OCI-LY1 (cell line): Measurements from ENCODE around the gene RAB40B.

Experiments
- H2AFZ ChIP-seq: fragments of 200-600 bp; sonication (generic), shearing (Covaris generic); 2 replicates; pipeline ENCODE4 v1.6.0; 2014; ENCODE audit warnings: antibody characterized with exemption, mild to moderate bottlenecking, low read length
- H3F3A ChIP-seq: fragments of 200-600 bp; sonication (generic), shearing (Covaris generic); 2 replicates; pipeline ENCODE4 v1.6.0; 2014; ENCODE audit warnings: mild to moderate bottlenecking, antibody characterized with exemption, low read length, moderate library complexity; ENCODE audit not compliant: insufficient read depth
- H3K27ac ChIP-seq: fragments of 200-600 bp; sonication (generic); 2 replicates; pipeline ENCODE4 v1.5.1; 2014; ENCODE audit warnings: low read length, mixed run types, mild to moderate bottlenecking, low read depth; ENCODE audit not compliant: poor library complexity, severe bottlenecking
- H3K27me3 ChIP-seq: fragments of 200-600 bp; sonication (generic); 2 replicates; pipeline ENCODE4 v1.6.0; 2014; ENCODE audit warnings: antibody characterized with exemption, mild to moderate bottlenecking, low read length, moderate library complexity; ENCODE audit not compliant: insufficient read depth
- H3K36me3 ChIP-seq: fragments of 200-600 bp; sonication (generic); 2 replicates; pipeline ENCODE4 v1.6.1; 2014; ENCODE audit warnings: mild to moderate bottlenecking, antibody characterized with exemption, low read length, moderate library complexity, mixed read lengths; ENCODE audit not compliant: insufficient read depth
- H3K4me1 ChIP-seq: fragments of 200-600 bp; sonication (generic); 2 replicates; pipeline ENCODE4 v1.5.1; 2014; ENCODE audit warnings: mild to moderate bottlenecking, low read length, moderate library complexity; ENCODE audit not compliant: insufficient read depth, severe bottlenecking
- H3K4me2 ChIP-seq: fragments of 200-600 bp; sonication (generic), shearing (Covaris generic); 2 replicates; pipeline ENCODE4 v1.6.1; 2014; ENCODE audit warnings: low read length
- H3K4me3 ChIP-seq: fragments of 200-600 bp; sonication (generic); 2 replicates; pipeline ENCODE4 v1.5.1; 2014; ENCODE audit warnings: low read length, low read depth, mild to moderate bottlenecking, mixed read lengths; ENCODE audit not compliant: poor library complexity, severe bottlenecking
- H3K79me2 ChIP-seq: fragments of 200-600 bp; shearing (Covaris generic); 2 replicates; pipeline ENCODE4 v1.6.1; 2016; ENCODE audit warnings: mixed run types, low read length, mixed read lengths; ENCODE audit not compliant: insufficient read depth
- H3K9ac ChIP-seq: fragments of 200-600 bp; sonication (generic), shearing (Covaris generic); 2 replicates; pipeline ENCODE4 v1.6.1; 2014; ENCODE audit warnings: mild to moderate bottlenecking, low read length, mixed read lengths
- H3K9me2 ChIP-seq: fragments of 200-600 bp; sonication (generic), shearing (Covaris generic); 2 replicates; pipeline ENCODE4 v1.6.1; 2014; ENCODE audit warnings: low read depth, mild to moderate bottlenecking, low read length, mixed read lengths
- H3K9me3 ChIP-seq: fragments of 200-600 bp; shearing (Covaris generic); 2 replicates; pipeline ENCODE4 v1.6.1; 2014; ENCODE audit warnings: low read length, mixed read lengths
- H4K20me1 ChIP-seq: fragments of 200-600 bp; sonication (generic), shearing (Covaris generic); 2 replicates; pipeline ENCODE4 v1.6.0; 2016; ENCODE audit warnings: mild to moderate bottlenecking, low read length; ENCODE audit not compliant: insufficient read depth
- EZH2 ChIP-seq: fragments of 200-600 bp; sonication (generic), shearing (Covaris generic); IDR thresholded peaks from 2 replicates; pipeline ENCODE4 v1.8.0; 2017; ENCODE audit warnings: borderline replicate concordance, mixed run types, mild to moderate bottlenecking, antibody characterized with exemption, low read length, moderate library complexity, mixed read lengths
- TF ChIP-seq, protein P1 (sequence below): fragments of 200-600 bp; sonication (generic), shearing (Covaris generic); IDR thresholded peaks from 2 replicates; pipeline ENCODE4 v1.5.1; 2017; ENCODE audit warnings: mild to moderate bottlenecking, antibody characterized with exemption, low read length, moderate library complexity, mixed read lengths

RAB40B gene

DNA sequence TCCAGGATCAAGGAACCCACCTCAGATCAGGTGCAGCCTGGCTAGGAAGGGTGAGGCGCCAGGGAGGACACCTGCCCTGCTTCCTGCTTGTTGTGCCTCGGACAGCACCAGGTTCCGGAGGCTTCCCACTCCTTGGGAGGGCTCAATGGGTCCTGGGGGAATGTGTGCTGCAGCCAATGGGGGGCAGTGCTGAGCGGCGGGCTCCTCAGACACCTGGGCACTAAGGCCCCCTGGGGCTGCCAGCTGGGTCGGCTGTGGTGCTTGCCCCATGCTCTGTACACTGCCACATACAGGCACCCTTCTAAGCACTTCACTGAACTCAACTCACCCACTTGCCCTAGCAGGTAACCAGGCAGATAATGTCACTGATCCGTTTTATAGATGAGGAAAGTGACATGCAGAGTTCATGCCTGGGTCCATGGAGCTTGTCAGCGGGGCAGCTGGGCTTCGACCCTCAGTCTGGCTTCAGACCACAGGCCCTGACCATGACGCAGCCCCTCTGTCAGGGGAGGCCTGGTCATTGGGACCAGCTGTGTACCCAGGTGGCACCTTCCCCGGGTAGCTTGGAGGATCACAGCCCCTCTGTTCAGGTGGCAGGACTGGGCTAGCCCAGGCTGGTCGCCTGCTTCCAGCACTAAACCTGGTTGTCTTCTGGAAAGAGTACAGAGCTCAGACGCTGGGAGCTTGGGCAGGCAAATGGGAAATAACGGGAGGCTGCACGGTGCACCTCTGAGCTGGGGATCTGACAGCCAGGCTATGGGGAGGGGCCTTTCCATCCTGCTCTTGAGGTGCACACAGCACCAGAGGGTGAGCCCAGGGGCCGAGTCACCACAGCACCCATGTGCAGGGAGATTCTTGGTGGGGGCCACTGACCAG is 45.1 kb upstream of the RAB40B start:
- Histone ChIP-seq H3K9ac (no peak overlapping the region), H4K20me1 (no peaks in the 10 kb centered on the region), H3K9me2 (no peaks in the 10 kb centered on the region), H3K4me3 (no peak overlapping the region), H3K79me2 (no peaks in the 10 kb centered on the region), H3K9me3 (peaks cover 13% of the 10 kb centered on the region; the same call in 1 of the 2 replicates), H3F3A (no peaks in the 10 kb centered on the region), H3K4me1 (no peaks in the 10 kb centered on the region), H3K36me3 (peaks cover 25% of the 10 kb centered on the region), H3K27me3 (no peaks in the 10 kb centered on the region), H2AFZ (no peak overlapping the region), H3K4me2 (no peak overlapping the region), H3K27ac (no peak overlapping the region)
- no peak for TF ChIP-seq EZH2
- TF ChIP-seq, protein P1, sequence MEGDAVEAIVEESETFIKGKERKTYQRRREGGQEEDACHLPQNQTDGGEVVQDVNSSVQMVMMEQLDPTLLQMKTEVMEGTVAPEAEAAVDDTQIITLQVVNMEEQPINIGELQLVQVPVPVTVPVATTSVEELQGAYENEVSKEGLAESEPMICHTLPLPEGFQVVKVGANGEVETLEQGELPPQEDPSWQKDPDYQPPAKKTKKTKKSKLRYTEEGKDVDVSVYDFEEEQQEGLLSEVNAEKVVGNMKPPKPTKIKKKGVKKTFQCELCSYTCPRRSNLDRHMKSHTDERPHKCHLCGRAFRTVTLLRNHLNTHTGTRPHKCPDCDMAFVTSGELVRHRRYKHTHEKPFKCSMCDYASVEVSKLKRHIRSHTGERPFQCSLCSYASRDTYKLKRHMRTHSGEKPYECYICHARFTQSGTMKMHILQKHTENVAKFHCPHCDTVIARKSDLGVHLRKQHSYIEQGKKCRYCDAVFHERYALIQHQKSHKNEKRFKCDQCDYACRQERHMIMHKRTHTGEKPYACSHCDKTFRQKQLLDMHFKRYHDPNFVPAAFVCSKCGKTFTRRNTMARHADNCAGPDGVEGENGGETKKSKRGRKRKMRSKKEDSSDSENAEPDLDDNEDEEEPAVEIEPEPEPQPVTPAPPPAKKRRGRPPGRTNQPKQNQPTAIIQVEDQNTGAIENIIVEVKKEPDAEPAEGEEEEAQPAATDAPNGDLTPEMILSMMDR, result no peak; the same call in 1 of the 2 replicates

DNA sequence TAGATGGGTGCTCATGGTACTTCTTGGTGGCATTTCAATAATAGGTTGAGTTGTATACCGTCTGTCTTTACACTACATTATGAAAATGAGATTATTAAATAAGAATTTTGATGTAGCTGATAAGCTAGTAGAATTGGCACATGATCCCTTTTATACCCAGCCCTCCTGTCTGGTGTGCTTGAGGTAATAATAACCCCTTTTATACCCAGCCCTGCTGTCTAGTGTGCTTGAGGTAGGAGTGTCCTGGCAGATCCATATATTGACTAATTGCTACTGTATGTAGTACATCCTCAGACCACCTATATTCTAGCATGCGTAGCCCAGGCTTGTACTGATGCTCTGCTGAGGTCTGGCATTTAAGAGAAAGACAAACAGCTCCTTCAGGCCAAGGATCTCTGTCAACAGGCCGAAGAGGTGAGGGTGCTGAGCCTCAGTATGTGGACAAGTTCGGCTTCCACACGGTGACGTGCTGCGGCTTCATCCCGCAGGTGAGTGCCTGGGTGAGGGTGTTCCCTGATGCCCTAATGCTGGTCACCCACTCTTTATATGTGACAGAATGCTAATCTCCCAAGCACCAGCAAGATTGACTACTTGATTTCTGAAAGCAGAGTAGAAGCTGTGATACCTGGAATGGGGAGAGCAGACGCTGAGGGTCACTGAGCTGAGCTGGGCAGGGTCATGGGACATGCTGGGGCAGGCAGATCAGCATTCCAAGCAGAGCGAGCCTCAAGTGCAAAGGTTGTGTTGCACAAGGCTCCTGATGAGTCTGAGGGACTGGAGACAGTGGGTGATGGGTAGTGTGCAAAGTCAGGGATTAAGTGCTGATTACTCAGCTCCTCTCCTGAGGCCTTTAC is 42.6 kb upstream of the RAB40B start:
- Histone ChIP-seq H3K36me3 (peaks cover 25% of the 10 kb centered on the region), H3K27me3 (no peaks in the 10 kb centered on the region), H3K4me1 (no peaks in the 10 kb centered on the region), H3F3A (no peaks in the 10 kb centered on the region), H3K79me2 (no peaks in the 10 kb centered on the region), H3K9me2 (no peaks in the 10 kb centered on the region), H3K9me3 (peaks cover 9% of the 10 kb centered on the region; the same call in 1 of the 2 replicates), H3K9ac (no peak overlapping the region), H3K4me3 (no peak overlapping the region), H2AFZ (no peak overlapping the region), H4K20me1 (no peaks in the 10 kb centered on the region), H3K4me2 (no peak overlapping the region), H3K27ac (no peak overlapping the region)
- TF ChIP-seq, protein P1, result no peak
- no peak for TF ChIP-seq EZH2

DNA sequence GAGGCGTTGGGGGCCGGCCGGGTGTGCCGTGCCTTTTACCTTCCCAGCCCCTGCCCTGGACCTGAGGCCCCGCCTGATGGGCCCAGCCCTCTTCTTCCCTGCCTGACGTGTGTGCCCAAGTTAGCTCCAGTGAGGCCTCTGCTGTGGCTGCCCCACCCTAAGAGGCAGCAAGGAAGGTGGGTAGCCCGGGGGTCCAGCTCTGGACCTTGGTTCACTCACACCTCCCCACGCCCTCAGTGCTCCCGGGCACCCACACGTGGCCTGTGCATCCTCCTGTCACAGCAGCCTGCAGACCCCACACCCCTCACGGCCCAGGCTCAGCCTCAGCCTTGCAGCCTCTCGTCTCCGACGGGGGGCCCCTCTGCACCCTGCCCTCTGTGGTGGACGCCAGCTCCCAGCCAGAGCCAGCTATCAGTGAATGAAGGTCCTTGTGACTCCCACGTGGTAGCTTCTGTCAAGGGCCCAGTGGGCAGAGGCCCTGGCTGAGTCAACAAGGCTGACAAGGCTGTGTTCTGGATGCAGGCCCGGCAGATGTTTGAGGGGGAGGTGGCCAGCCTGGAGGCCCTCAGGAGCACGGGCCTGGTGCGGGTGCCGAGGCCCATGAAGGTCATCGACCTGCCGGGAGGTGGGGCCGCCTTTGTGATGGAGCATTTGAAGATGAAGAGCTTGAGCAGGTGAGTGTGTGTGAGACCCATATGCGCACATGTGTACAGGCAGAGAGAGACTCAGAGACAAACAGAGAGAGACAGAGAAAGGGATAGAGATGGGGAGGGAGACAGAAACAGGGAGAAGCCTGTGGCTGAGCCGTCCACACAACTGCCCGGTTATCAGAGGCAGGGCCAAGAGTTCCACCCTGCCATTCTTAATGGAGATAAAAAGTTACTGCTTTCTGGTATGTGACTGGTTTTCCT is 39.7 kb upstream of the RAB40B start:
- Histone ChIP-seq H3K36me3 (peaks cover 38% of the 10 kb centered on the region), H2AFZ (no peak overlapping the region), H3K27me3 (no peaks in the 10 kb centered on the region), H4K20me1 (no peaks in the 10 kb centered on the region), H3F3A (no peaks in the 10 kb centered on the region), H3K4me2 (no peak overlapping the region), H3K9me3 (peaks cover 12% of the 10 kb centered on the region; the same call in 1 of the 2 replicates), H3K27ac (no peak overlapping the region), H3K9ac (no peak overlapping the region), H3K4me1 (no peaks in the 10 kb centered on the region), H3K9me2 (no peaks in the 10 kb centered on the region), H3K4me3 (no peak overlapping the region), H3K79me2 (no peaks in the 10 kb centered on the region)
- TF ChIP-seq, protein P1, result no peak
- no peak for TF ChIP-seq EZH2
